ENCODE data around the gene PSMD5. TPM values are rescaled to one million over a fixed set of nuclear protein-coding genes. Genes with fewer than 3 reads are reported as not detected.

Gene PSMD5
- total and polyA plus RNA-seq, 2 of the 4 experiments (the other 2 are of a cell fraction): 25.6 to 26.1 TPM

DNA sequence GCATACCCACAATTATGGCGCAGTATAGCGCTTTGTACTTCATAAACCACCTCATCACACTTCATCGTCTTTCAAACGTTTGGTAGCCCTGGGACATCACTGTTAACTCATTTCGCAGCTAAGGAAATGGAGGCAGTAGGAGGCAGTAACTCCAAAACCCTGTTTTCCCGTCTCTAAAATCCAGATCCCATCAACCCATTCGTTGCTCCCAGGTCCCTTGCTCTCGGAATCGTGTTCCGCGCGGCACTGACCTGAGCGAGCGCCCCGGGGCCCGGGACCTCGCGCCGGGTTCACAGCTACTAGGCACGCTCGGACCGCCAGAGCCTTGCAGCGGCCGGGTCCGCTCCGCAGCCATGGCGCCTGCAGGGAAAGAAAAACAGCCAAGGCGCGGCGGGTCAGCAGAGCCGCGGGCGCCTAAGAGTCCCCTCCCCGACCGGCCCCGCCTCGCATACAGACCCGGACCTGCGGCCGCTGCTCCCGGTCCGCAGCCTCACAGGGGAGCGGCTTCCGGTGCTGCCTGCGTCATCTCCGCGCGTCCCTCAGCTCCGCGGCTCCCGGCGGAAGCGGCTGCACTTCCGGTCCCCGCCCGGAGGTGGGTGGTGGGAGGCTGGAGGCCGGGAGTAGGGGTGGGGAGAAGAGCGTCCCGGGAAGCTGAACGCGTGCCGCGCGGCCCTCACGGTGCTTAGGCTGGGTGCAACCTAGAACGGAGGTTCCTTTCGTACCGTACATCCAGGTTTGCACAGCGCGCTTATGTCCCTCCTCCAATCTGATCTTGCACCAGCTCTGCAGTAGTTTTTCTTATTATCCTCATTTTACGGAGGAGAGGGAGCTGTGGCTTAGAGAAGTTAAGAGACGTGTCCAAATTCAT is 49.6 kb downstream of the PSMD5 start, which contains the start of gene FBXW2:
Gene FBXW2 (minus strand): TSS at position 519 of the 868 bp plus-strand sequence. CDS start 5,158 bp downstream, outside the sequence.
- no TSS peak for BruUV-seq (replicated peaks)
- Histone ChIP-seq H3K36me3 (ENCODE audit: control insufficient read depth, insufficient read depth, low read length) (peaks cover 2% of the 10 kb centered on the region), H2AFZ (replicated peaks; ENCODE audit: low read length, poor library complexity) (peak within 1 kb of the TSS; percentile 91), H3K9me1 (ENCODE audit: insufficient read depth, low read length) (peaks cover 6% of the 10 kb centered on the region), H3K4me1 (ENCODE audit: control insufficient read depth, insufficient read depth, low read length) (peaks cover 6% of the 10 kb centered on the region; the same call in 1 of the 2 replicates), H4K20me1 (ENCODE audit: insufficient read depth, low read length) (no peaks in the 10 kb centered on the region), H4K91ac (ENCODE audit: insufficient read depth, low read depth, low read length) (peak within 1 kb of the TSS; percentile 91), H3K9ac (ENCODE audit: low read depth, low read length) (peak within 1 kb of the TSS; percentile 99), H3K23ac (ENCODE audit: low read depth, low read length) (peak within 1 kb of the TSS; percentile 99), H3K4me2 (ENCODE audit: low read depth, low read length) (peak within 1 kb of the TSS; percentile 93), H3K18ac (ENCODE audit: low read depth, low read length) (peak within 1 kb of the TSS; percentile 81), H3K4ac (ENCODE audit: low read depth, low read length) (peak within 1 kb of the TSS; percentile 93), H2BK20ac (ENCODE audit: low read depth, low read length) (no peak within 1 kb of the TSS), H3K14ac (replicated peaks; ENCODE audit: low read depth, low read length) (peak within 1 kb of the TSS; percentile 94), H2AK9ac (replicated peaks; ENCODE audit: low read depth, low read length, poor library complexity) (peak within 1 kb of the TSS; percentile 45), H3K9me3 (ENCODE audit: control insufficient read depth, insufficient read depth, low read length) (no peaks in the 10 kb centered on the region), H3K4me3 (ENCODE audit: insufficient read depth, low read depth, low read length) (peak within 1 kb of the TSS; percentile 79), H2AK5ac (ENCODE audit: low read depth, low read length) (peak within 1 kb of the TSS; percentile 98), H3K56ac (ENCODE audit: extremely low read depth, insufficient read depth, low read length) (peak within 1 kb of the TSS; percentile 96), H3K27me3 (ENCODE audit: control insufficient read depth, insufficient read depth, low read length) (no peaks in the 10 kb centered on the region), H4K8ac (ENCODE audit: low read depth in 2 of 2, low read length in 2 of 2) (peak within 1 kb of the TSS; percentile 98 to 99), H3K79me1 (ENCODE audit: low read depth in 1 of 2, low read length in 2 of 2) (peaks cover 23 to 51% of the 10 kb centered on the region in 2 experiments), H3K27ac (ENCODE audit: insufficient read depth, low read length) (peak within 1 kb of the TSS; percentile 86), H4K5ac (ENCODE audit: low read depth, low read length) (peak within 1 kb of the TSS; percentile 83), H2BK15ac (ENCODE audit: low read depth, low read length) (no peak within 1 kb of the TSS), H2BK120ac (ENCODE audit: low read depth, low read length) (peak within 1 kb of the TSS; percentile 29), H2BK5ac (ENCODE audit: low read depth, low read length, poor library complexity, severe bottlenecking) (peak within 1 kb of the TSS; percentile 85)
- in situ Hi-C loops (cut with MboI; ENCODE audit: low sequenced_read_pairs): no loop called here
- DNase-seq: peak; percentile 89
- ATAC-seq (ENCODE audit: low read depth): peak; percentile 97
- intact Hi-C loops (cut with micrococcal nuclease): loop anchor here (2.0 kb wide), 1 partner anchor 50 kb away; the partner anchor contains the start of gene PSMD5
- 1% methylated on average over 24 of the region's 72 CpGs; no CpG with 5 or more reads in 1 of the 2 experiments for WGBS, 2 experiments (ENCODE audit: extremely low coverage in 2 of 2, insufficient read length in 1 of 2)
- ChIA-PET CTCF (interaction anchor here (0.6 kb wide), 1 partner anchor 39 kb away, joined by 3 read pairs; no protein-coding TSS in a partner anchor), POLR2A (ENCODE audit: unreplicated experiment) (interaction anchor here (0.7 kb wide), 1 partner anchor 16 kb away, joined by 6 read pairs; no protein-coding TSS in a partner anchor)
- dilution Hi-C loops (cut with HindIII; ENCODE audit: low sequenced_read_pairs, unreplicated experiment): no loop called here
- no peak for TF ChIP-seq USF2 (IDR thresholded peaks at IDR 0.05; ENCODE audit: low read depth, low read length)
- no peak for TF ChIP-seq RFX5 (IDR thresholded peaks at IDR 0.05; ENCODE audit: low read depth, low read length)
- no peak for TF ChIP-seq CHD1 (IDR thresholded peaks at IDR 0.05; ENCODE audit: low read depth, low read length)
- TF ChIP-seq SMC3 (IDR thresholded peaks at IDR 0.05; ENCODE audit: low read depth, low read length): no peak
- no peak for TF ChIP-seq CTCF (conservative IDR thresholded peaks at IDR 0.05; ENCODE audit: low read depth, low read length)
- TF ChIP-seq CEBPB (IDR thresholded peaks at IDR 0.05; ENCODE audit: low read depth, low read length): no peak
- no peak for TF ChIP-seq RAD21 (IDR thresholded peaks at IDR 0.05; ENCODE audit: low read length)
- peak; percentile 72 for TF ChIP-seq BHLHE40 (IDR thresholded peaks at IDR 0.05; ENCODE audit: low read depth, low read length)
- TF ChIP-seq RCOR1 (IDR thresholded peaks at IDR 0.05; ENCODE audit: insufficient replicate concordance, low read length): no peak
- peak; percentile 75 for TF ChIP-seq MXI1 (IDR thresholded peaks at IDR 0.05; ENCODE audit: borderline replicate concordance, low read depth, low read length)
- no peak for TF ChIP-seq FOS (IDR thresholded peaks at IDR 0.05; ENCODE audit: low read depth, low read length)
- TF ChIP-seq NFE2L2 (IDR thresholded peaks at IDR 0.05; ENCODE audit: low read depth, low read length): no peak
- peak; percentile 94; the same call in 1 of the 2 replicates for TF ChIP-seq MAZ (IDR thresholded peaks at IDR 0.05; ENCODE audit: borderline replicate concordance, low read depth, low read length)
- no peak for TF ChIP-seq MAFK (IDR thresholded peaks at IDR 0.05; ENCODE audit: low read depth, low read length)
- peak; percentile 86; the same call in 1 of the 2 replicates for TF ChIP-seq POLR2A (IDR thresholded peaks at IDR 0.05; ENCODE audit: low read depth, low read length)

All from IMR-90 (cell line).